GM18873 (cell line): ENCODE results near the gene OR2T34.
"Not testable (repeated sequence)": the region's sequence is repeated elsewhere in the genome, so short reads cannot be mapped to it uniquely, and the experiment has no call there.

Experiments
- ATAC-seq: cut with Tn5 transposase; IDR thresholded peaks from one replicate; pipeline ENCODE4 v1.9.1; 2021; ENCODE audit warnings: mild to moderate bottlenecking, moderate library complexity, moderate number of reproducible peaks; ENCODE audit not compliant: unreplicated experiment, low FRiP score

Gene OR2T34

DNA sequence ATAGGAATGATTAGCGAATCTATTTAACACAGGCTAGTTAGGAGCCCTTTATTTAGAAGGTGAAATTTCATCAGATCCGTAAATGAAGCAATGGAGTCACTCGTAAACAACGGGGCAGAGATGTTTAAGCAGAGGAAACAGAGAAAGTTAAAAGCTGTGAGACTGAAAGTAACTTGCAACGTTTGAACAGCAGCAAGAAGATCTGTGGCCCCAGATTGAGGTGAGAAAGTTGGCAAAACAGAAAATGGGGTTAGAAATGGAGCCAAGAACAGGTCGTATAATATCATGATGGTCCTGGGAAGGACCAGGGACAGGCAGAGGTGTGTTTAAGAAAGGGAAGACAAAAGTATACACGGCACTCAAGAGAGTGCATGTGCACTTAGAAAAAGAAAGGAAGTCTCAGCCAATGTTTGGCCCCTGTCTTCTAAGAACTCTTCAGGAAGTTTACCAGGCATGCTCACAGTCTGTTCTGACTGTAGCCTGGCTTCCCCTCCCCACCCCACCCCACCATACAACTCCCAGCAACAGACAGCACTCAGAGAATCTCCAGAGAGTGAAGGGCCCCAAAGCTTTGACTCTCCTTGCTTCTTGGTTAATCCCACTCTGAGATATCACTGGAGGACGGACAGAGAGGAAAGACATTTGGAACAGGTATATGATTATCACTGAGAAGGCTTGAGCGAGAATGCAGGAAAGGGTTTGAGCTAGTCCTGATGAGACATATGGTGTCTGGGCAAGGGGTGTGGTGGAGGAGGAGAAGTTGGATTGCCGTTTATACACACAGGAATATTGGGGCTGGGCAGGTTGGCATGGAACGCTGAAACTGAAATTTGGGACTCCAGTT is 8.8 kb downstream of the OR2T34 start:
- ATAC-seq = peak; percentile 63

DNA sequence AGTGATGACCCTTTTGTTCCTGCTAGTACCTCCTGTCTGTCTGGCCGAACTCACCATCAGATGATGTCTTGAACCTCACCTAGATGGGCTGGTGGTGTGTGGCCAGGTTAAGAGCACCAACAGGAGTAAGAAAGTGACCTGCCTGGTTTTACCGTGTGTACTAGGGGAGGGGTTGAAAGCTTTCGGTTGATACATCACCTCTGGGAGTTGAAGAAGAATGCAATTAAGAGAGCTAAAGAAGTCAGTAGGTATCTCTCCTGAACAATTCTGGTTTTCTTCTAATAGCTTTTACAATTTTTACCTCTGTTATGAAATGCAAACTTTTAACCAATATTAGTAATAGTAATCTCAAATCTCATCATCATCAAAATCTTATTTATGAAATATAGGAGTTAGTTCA is 11.9 kb downstream of the OR2T34 start, which contains the start of gene OR2T29:
TSS of gene OR2T29 (minus strand) at position 101 of the 400 bp plus-strand sequence. CDS start 3,281 bp downstream, outside the sequence.
- ATAC-seq = not testable (repeated sequence)

DNA sequence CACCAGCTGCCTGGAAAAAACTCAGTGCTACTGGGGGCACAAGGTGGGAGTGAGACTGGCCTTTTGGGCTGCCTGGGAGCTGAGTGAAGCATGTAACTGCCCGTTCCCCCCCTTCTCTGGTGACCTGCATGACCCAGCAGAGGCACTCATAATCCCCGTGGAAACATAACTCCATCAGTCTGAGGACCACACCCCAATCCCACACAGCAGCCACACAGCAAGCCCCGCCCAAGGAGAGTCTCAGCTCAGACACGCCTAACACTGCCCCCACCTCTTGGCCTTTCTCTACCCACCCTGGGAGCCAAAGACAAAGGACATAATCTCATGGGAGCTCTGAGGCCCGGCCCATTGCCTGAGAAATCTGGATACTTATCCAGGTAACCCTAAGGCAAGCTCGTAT is 23.5 kb downstream of the OR2T34 start:
- ATAC-seq = not testable (repeated sequence)

DNA sequence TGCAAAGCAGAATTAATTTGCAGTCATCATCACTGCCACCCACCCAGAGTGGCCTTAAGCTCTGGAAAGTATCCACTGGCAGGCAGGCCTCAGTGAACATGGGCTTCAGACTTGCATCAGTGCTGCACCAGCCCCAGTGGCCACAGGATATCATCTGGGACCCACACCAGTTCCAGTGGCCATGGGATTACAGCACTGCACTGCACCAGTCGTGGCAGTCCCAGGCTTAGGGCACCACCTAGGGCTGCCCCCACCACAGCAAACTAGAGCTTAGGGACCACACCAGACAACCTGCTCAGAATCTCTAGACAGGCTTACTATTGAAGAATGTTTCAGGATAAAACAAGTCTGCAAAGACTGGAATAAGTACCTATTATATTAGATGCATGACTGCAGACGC is 27.2 kb downstream of the OR2T34 start:
- not testable (repeated sequence) for ATAC-seq

DNA sequence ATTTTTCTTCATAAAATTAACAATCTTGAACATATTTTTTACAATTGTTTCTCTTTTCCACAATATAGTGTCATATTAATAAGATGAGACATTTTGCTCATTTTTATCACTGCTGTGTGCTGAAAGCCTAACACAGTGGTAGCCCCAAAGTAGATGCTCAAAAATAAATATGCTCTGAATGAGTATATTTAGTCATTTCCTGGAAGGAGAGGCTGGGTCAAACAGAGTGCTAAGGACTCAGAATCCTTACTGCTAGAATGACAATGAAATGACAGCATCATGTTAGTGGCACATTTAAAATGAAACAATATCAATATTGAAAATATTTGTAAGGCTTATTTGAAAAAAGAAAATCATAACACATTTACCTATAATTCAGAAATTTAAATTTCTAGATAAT is 37.1 kb downstream of the OR2T34 start:
- ATAC-seq = not testable (repeated sequence)
